OCI-LY3 (cell line): Measurements from ENCODE around the gene SH3GLB2.

Experiments
- EZH2phosphoT487 ChIP-seq: fragments of 200-600 bp; shearing (Covaris generic); IDR thresholded peaks from 2 replicates; pipeline ENCODE4 v1.6.1; 2018; ENCODE audit warnings: antibody characterized with exemption, mixed run types, low read depth
- TF ChIP-seq, protein P1 (sequence below): fragments of 200-600, 300-600 bp; sonication (generic); IDR thresholded peaks from 2 replicates; pipeline ENCODE4 v1.5.1; 2014; ENCODE audit warnings: antibody characterized with exemption, low read length, low read depth

DNA sequence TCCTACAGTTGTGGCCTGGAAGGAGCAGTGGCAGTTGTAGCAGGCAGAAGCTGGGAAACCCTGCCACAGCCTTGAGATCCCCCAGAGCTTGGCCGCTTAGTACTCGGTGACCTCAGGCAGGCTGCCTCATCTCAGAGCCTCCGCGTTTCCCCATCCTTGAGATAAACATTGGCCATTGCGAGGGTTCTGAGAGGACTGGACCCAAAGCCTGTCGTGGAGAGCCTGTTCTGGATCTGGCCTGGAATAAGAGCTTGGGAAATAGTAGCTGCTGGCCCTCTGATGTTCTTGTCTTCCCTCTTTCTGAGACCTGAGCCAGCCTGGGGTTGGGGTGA is 9.6 kb upstream of the SH3GLB2 start:
- TF ChIP-seq, protein P1, sequence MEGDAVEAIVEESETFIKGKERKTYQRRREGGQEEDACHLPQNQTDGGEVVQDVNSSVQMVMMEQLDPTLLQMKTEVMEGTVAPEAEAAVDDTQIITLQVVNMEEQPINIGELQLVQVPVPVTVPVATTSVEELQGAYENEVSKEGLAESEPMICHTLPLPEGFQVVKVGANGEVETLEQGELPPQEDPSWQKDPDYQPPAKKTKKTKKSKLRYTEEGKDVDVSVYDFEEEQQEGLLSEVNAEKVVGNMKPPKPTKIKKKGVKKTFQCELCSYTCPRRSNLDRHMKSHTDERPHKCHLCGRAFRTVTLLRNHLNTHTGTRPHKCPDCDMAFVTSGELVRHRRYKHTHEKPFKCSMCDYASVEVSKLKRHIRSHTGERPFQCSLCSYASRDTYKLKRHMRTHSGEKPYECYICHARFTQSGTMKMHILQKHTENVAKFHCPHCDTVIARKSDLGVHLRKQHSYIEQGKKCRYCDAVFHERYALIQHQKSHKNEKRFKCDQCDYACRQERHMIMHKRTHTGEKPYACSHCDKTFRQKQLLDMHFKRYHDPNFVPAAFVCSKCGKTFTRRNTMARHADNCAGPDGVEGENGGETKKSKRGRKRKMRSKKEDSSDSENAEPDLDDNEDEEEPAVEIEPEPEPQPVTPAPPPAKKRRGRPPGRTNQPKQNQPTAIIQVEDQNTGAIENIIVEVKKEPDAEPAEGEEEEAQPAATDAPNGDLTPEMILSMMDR = no peak
- no peak for TF ChIP-seq EZH2phosphoT487
